Smooth muscle cell (in vitro differentiated cells): Measurements from ENCODE around the gene RAB11FIP5. TPM values are rescaled to one million over a fixed set of nuclear protein-coding genes. Genes with fewer than 3 reads are reported as not detected.

Experiments used
- DNase-seq: peaks from one replicate; lab custom pipeline; 2025; ENCODE audit not compliant: unreplicated experiment; lab: John Stamatoyannopoulos, UW
- H2AFZ ChIP-seq: fragments of 200-600 bp; sonication (generic); 2 replicates; pipeline ENCODE4 v1.6.0; 2016; ENCODE audit warnings: antibody characterized with exemption, low read depth, mild to moderate bottlenecking
- H3F3A ChIP-seq: fragments of 200-600 bp; sonication (generic); 2 replicates; pipeline ENCODE4 v1.6.0; 2017; ENCODE audit warnings: antibody characterized with exemption, low read depth
- H3K27ac ChIP-seq: fragments of 200-600 bp; sonication (generic); 2 replicates; pipeline ENCODE4 v1.5.1; 2016; ENCODE audit warnings: low read depth, mild to moderate bottlenecking
- H3K27me3 ChIP-seq: fragments of 200-600 bp; sonication (generic); 2 replicates; pipeline ENCODE4 v1.6.1; 2016; ENCODE audit warnings: low read depth, mild to moderate bottlenecking
- H3K36me3 ChIP-seq: fragments of 200-600 bp; sonication (generic); 2 replicates; pipeline ENCODE4 v1.5.1; 2016; ENCODE audit warnings: low read depth
- H3K4me1 ChIP-seq: fragments of 200-600 bp; sonication (generic); 2 replicates; pipeline ENCODE4 v1.5.1; 2016; ENCODE audit warnings: low read depth
- H3K4me2 ChIP-seq: fragments of 200-600 bp; sonication (generic); 2 replicates; pipeline ENCODE4 v1.6.0; 2016; ENCODE audit warnings: mild to moderate bottlenecking
- H3K4me3 ChIP-seq: fragments of 200-600 bp; sonication (generic); 2 replicates; pipeline ENCODE4 v1.5.1; 2016; ENCODE audit warnings: mild to moderate bottlenecking
- H3K79me2 ChIP-seq: fragments of 200-600 bp; sonication (generic); 2 replicates; pipeline ENCODE4 v1.6.0; 2016; ENCODE audit warnings: low read depth, mild to moderate bottlenecking
- H3K9ac ChIP-seq: fragments of 200-600 bp; sonication (generic); 2 replicates; pipeline ENCODE4 v1.6.0; 2016; ENCODE audit warnings: low read depth
- H3K9me3 ChIP-seq: fragments of 200-600 bp; sonication (generic); replicated peaks from 2 replicates; pipeline ENCODE4 v1.5.1; 2016; ENCODE audit warnings: low read depth
- H4K20me1 ChIP-seq: fragments of 200-600 bp; sonication (generic); 2 replicates; pipeline ENCODE4 v1.6.0; 2016; ENCODE audit warnings: low read depth
- CTCF ChIP-seq: fragments of 200-600 bp; sonication (generic); IDR thresholded peaks from 2 replicates; pipeline ENCODE4 v1.5.1; 2017; ENCODE audit warnings: borderline replicate concordance, mild to moderate bottlenecking, antibody characterized with exemption; ENCODE audit not compliant: insufficient read depth, poor library complexity, severe bottlenecking
- WGBS: methylation state at CpG from one replicate; pipeline ENCODE4 v1.1.7; 2016; ENCODE audit warnings: low lambda C conversion rate; 5-methylcytosine and 5-hydroxymethylcytosine counted together
- polyA plus RNA-seq: library from polyadenylated mRNA; unstranded; fragments of >200 nt; fragmentation: Nextera tagmentation; extraction: Ambion mirVana; gene quantifications from 2 replicates; pipeline ENCODE4 v1.2.1, GENCODE V29; 2016
- total RNA-seq: library from RNA; depleted of rRNA; stranded (reverse); fragments of >200 nt; gene quantifications from 2 replicates; pipeline ENCODE4 v1.2.3, GENCODE V29; 2014

RAB11FIP5 gene
- total and polyA plus RNA-seq, 2 experiments from 2014 or later, result 23.3 to 31.3 TPM

- no peak overlapping the region for H2AFZ ChIP-seq
- H3K79me2 ChIP-seq, result no peaks in the 10 kb centered on the region
- H3K9me3 ChIP-seq, result no peaks in the 10 kb centered on the region
- H4K20me1 ChIP-seq, result no peaks in the 10 kb centered on the region
- no peaks in the 10 kb centered on the region for H3K4me1 ChIP-seq
- TF ChIP-seq CTCF, result no peak
- no peak overlapping the region for H3K9ac ChIP-seq
- no peak overlapping the region for H3K4me3 ChIP-seq
- no peak overlapping the region for H3K27ac ChIP-seq
- H3K36me3 ChIP-seq, result no peaks in the 10 kb centered on the region
- H3K27me3 ChIP-seq, result no peaks in the 10 kb centered on the region
- H3K4me2 ChIP-seq, result no peak overlapping the region
- DNase-seq, result no peak
- no peaks in the 10 kb centered on the region for H3F3A ChIP-seq
- 98% methylated on average over 7 of the region's 7 CpGs for WGBS
These were observed 77.9 kb downstream of the RAB11FIP5 start for GRCh38 chr2:73034661-73035375.

DNA sequence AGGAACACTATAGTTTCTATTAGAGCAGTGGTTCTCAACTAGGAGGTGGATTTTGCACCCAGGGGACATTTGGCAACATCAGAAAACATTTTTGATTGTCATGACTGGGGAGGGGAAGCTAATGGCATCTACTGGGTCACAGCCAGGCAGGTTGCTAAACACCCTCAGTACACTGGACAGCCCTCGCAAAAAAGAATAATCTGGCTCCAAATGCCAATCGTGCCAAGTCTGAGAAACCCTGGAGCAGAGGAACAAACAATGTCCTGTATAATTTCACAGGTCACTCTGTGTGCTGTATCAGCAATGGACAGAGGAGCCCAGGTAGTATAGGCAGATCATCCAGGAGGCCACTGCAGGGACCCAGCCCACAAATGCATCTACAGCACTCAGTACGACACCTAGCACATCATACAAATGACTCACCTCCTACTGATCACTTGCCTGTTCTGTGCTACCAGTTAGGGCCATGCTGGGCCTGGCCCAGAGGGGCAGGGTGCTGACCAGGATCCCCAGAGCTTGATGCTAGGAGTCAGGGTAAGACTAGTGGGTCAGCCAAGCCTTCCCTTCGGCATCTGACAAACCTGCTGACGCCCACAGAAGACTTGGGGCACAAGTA is 78.9 kb downstream of the RAB11FIP5 start:
- Histone ChIP-seq H3K27me3 (no peaks in the 10 kb centered on the region), H3K36me3 (no peaks in the 10 kb centered on the region), H3K79me2 (no peaks in the 10 kb centered on the region), H3K9ac (no peak overlapping the region), H3F3A (no peaks in the 10 kb centered on the region), H3K9me3 (no peaks in the 10 kb centered on the region), H2AFZ (no peak overlapping the region), H3K27ac (no peak overlapping the region), H3K4me1 (no peaks in the 10 kb centered on the region), H4K20me1 (no peaks in the 10 kb centered on the region), H3K4me3 (no peak overlapping the region), H3K4me2 (no peak overlapping the region)
- WGBS, result 87% methylated on average over 5 of the region's 5 CpGs
- DNase-seq, result no peak
- no peak for TF ChIP-seq CTCF

GRCh38 chr2:73033142-73033765 is 79.5 kb downstream of the RAB11FIP5 start:
- no peak for DNase-seq
- Histone ChIP-seq H3K36me3 (no peaks in the 10 kb centered on the region), H3K4me3 (no peak overlapping the region), H3K4me2 (no peak overlapping the region), H3F3A (no peaks in the 10 kb centered on the region), H3K27ac (no peak overlapping the region), H3K9ac (no peak overlapping the region), H3K9me3 (no peaks in the 10 kb centered on the region), H4K20me1 (no peaks in the 10 kb centered on the region), H3K4me1 (no peaks in the 10 kb centered on the region), H3K79me2 (no peaks in the 10 kb centered on the region), H2AFZ (no peak overlapping the region), H3K27me3 (no peaks in the 10 kb centered on the region)
- 100% methylated on average over 1 of the region's 1 CpG for WGBS
- no peak for TF ChIP-seq CTCF

GRCh38 chr2:73032702-73033097 is 80.0 kb downstream of the RAB11FIP5 start:
- H3K9ac ChIP-seq, result no peak overlapping the region
- H3K9me3 ChIP-seq, result no peaks in the 10 kb centered on the region
- H3K79me2 ChIP-seq, result no peaks in the 10 kb centered on the region
- no peaks in the 10 kb centered on the region for H3K27me3 ChIP-seq
- H3K27ac ChIP-seq, result no peak overlapping the region
- H4K20me1 ChIP-seq, result no peaks in the 10 kb centered on the region
- WGBS, result 94% methylated on average over 5 of the region's 5 CpGs
- H3K4me1 ChIP-seq, result no peaks in the 10 kb centered on the region
- no peaks in the 10 kb centered on the region for H3F3A ChIP-seq
- H3K4me3 ChIP-seq, result no peak overlapping the region
- no peak for DNase-seq
- no peaks in the 10 kb centered on the region for H3K36me3 ChIP-seq
- no peak for TF ChIP-seq CTCF
- H2AFZ ChIP-seq, result no peak overlapping the region
- no peak overlapping the region for H3K4me2 ChIP-seq
